Suppressor macrophage (primary cell): ENCODE measurements around the gene PALD1.
A peak's percentile ranks its signal among the peaks of the same experiment; 100 is the strongest.

ENCODE experiments used
- DNase-seq, 4 experiments: peaks; one replicate each; pipeline ENCODE4 v3.0.0-alpha.2; 2020 to 2022
- total RNA-seq, 17 experiments: gene quantifications; one replicate each; lab custom pipeline; 2026; ENCODE audit warnings: mixed read lengths in 6 of 17, inconsistent platforms in 3 of 17; lab: John Stamatoyannopoulos, UW

Gene PALD1
- total RNA-seq: 0.21 to 12.3 (median 3.0) reads per million in 17 experiments

DNA sequence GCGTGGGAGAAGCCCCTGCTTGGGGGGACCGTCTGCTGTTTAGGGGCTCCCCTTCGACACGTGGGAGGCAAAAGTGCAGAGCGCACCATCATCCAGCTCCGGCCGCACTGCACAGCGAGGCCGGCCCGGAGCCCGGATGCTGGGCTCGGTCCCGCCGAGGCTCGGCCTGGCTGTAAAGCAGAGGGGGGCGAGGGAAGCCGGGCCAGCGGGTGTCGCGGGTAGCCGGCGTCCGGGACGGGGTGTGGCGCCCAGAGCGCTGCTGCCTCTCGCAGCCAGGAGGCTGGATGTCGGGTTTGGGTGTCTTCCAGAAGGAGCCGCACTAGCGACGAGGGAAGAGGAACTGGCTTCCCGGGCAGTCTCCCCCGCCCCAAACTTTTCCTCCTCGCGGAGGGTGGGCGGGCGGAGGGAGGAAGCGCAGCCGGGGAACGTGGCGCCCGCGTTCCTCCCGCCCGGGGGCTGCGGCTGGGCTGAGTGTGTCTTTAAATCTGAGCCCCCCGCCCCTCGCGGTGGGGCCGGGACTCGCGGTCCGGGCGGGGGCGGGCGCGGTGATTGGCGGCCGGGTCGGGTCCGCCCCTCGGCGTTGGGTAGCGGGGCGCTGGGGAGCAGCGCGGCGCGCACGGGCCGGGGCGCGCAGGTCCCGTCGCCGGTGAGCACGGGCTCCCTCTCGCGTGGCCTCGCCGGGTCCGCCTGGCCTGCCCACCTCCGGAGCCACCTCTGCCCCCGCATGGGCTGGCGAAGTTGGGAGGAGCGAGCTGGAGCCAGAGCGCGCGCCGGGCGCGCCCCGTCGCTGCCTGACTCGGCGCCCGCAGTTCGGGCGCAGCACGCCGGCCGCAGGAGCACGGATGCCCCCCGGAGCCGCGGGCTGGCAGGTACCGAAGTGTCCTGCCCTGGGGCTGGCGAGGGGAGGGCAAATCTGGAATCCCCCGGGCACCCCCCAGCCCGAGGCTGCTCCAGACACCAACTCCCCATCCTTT, at the start of gene PALD1:
Gene PALD1 (plus strand): TSS at position 577 of the 974 bp plus-strand sequence. CDS start 47,185 bp downstream, outside the sequence.
- DNase-seq: peak; percentile 64 to 86 (median 81)

DNA sequence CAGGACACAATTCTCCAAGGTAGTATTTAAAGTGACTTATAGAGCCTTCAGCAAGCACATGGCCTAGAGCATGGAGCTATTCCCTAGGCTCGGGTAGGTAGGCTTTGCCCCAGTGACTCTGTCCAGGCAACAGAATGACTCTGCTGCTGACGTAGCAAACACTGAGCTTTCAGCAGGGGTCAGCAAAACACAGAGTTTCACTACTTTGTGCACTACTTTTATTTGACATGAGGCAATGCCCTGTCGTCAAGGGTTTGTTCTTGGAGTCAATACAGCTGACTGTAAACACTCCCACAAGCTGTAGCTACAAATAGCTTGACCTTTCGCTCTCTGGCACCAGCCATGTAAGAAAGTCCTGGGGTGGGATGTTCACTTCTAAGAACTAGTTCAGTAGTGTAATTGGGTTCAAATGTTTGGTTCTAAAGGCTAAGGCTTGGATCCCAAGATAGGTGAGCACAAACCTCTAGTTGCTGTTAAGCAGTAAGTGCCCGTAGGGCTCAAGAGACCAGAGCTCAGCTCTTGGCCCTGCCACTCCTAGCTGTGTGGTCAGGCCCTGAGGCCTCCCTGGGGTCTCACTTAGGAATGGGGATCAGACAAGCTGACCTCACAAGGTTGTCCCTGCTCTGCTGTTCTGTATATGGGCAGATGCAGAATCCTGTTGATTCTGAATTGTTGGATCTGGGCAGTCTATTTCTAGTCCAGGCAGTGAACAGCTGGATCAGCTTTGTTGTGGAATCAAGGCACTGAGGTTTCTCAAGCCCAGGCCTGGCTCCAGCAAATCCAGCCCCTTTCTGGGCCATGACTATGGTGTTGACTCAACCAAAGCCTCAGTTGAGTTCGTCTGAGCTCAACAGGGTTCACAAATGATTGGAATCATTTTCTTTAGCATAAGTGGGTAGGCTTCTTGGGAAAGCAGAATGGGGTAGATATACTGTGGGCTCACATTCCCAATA, 47.8 kb upstream of the PALD1 start:
- peak; percentile 65 to 89 (median 74) for DNase-seq

DNA sequence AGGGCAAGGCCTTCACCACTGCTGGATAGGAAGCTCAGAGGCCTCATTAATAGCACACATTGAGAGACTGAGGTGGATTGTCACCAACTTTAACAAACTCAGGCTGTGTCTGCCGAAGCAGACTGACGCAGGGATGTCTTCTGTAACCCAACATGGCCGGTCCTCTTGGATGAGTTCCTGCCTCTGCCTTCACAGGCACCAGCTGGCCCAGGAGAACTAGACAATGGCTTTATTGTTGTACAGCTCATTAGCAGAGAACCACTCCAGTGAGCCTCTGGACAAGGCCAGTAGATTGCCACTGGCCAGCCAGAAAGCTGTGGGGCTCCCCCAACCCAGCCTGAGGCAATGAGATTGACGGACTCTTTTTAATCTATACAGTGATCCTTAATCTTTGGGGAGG, 46.5 kb upstream of the PALD1 start:
- no peak for DNase-seq

DNA sequence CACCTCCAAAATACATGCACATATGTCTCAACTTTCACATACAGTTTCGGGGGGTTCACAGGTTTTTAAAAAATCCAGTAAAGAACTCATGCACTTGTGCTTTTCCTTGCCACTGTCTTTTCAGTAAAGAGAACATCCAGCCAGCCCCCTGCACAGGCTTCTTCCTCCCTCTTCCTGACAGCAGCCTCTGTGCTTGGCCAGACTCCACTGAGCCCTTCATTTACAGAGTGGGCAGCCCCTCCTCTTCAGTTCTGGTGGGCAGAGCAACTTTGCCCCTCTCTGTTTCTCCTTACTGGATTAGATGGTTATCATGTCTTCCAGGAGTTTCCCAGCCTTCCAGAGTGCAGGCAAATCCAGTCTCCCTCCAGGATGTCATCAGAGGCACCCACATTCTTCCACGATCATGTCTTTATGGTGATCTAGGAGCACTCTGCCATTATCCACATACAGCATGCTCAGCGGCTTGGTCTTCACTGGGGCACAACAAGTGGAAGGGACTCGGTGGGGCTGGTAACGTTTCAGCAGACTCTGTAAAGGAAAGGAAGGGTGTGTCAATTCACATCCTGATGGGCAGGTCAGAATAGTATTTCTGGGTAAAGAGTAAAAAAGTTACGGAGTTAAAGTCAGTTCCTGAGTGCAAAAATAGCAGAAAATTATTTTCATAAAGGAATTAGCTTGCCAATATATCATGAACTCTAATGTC, 45.9 kb upstream of the PALD1 start:
- no peak for DNase-seq

DNA sequence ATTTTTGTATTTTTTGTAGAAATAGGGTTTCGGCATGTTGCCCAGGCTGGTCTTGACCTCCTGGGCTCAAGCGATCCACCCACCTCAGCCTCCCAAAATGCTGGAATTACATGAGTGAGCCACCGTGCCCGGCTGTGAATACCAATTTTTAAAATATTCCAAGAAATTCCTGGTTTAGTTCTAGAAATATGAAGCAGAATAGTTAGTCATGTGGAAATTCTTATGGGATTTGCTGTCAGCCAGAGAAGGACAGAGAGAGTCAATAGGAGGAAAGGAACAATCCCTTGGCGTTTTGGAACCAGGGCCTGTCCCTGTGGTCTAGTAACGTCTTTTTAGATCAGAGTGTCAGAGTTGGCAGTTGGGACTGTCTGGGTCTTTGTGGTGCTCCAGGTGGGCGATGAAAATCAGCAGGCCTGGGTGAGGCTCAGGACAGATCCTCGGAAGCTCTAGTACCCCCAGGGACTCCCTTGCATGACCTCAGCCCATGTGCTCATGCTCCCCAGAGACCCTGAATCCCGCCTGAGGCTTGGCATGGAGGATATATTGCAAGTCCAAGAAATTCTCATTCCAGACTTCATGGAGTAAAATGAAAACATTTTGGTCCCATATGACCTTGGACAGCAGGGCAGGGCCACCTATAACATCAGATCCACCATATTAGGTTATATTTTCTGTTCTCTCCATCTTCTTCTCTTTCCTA, 44.8 kb upstream of the PALD1 start:
- no peak for DNase-seq

DNA sequence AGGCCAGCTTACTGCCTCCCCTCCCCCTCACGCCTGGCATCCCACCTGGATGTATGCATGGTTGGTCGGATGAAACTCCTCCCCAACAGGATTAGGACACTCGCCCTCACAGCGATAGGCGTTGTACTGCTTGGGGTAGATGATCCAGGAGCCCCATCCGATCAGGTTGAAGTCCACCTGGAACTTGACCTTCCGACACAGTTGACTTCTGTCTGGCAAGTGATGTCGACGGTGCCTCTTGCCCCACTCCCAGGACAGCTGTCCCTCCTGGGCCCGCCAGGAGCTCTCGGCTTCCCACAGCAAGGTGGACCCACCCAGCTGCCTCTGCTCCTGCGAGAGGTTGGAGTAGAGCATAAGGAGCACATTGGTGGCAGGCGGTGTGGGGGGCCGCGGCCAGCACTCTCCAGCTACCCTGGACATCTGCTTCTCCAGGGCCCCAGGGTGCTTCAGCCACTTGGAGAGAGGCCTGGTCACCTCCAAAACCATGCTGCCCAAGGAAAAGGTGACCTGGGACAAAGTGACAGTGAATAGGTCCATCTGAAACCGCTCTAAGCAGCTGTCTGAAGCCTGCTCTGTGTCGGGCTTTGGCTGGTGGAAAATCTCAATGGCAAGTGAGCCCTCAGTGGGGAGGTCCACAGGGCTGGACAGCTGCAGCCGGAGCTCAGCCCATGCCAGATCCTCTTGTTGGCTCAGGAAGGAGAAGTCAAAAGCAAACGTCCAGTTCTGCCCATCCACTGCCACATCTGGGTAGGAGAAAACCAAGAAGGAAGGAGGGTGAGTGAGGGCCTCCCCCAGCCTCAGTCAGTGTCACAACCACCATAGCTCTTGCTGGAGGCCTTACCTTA, 43.1 kb upstream of the PALD1 start:
- no peak for DNase-seq

DNA sequence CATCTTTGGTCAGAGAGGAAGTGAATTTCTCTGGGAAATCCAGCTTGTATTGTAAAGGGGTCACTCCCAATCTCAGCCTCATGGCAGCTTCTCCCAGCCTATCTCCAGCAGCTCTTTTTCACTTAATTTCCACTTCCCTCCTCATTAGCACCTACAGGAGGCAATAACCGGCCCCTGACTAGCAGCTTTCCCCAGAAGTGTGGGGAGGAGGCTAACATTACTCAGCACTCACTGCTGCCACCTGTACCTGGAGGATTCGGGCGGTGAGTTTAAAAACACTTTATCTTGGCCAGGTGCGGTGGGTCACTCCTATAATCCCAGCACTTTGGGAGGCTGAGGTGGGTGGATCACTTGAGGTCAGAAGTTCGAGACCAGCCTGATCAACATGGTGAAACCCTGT, 40.8 kb upstream of the PALD1 start:
- no peak for DNase-seq

DNA sequence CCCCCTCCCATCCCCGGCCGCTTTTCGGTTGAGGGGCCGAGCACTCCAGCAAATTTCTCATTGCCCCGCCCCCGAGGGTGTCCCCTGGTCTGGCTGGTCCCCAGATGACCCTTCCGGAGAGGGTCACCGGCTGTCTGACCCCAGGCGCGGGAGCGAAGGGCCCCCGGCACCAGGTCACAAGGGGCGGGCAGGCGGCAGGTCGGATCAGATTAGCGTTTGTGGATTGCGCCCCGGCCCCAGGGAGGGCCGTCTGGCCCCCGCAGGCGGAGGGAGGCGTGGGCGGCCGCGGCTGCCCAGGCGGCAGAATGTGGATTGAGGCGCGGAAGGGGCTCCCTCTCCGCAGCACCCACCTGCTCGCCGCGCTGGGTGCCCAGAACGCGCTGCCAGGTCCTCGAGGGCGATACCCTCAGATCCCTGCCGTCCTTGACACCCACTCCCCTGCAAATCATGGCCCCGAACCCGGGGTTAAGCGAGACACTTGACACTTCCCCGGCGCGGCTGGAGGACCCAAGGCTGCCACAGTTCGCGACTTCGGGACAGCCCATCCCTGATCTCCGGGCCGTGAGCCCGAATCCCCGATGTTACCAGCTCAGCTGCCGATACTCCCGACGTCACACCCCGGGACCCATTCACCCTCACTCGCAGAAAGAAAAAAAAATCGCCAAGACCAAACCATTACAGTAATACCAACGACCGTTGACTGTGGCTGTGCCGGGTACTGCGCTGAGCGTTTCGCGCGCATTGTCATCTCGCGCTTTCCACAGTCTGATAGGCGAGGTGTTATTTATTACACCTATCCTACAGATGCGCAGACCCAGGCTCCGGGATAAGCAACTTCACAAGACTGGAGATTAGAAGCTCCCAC, 38.0 kb upstream of the PALD1 start:
- no peak for DNase-seq

DNA sequence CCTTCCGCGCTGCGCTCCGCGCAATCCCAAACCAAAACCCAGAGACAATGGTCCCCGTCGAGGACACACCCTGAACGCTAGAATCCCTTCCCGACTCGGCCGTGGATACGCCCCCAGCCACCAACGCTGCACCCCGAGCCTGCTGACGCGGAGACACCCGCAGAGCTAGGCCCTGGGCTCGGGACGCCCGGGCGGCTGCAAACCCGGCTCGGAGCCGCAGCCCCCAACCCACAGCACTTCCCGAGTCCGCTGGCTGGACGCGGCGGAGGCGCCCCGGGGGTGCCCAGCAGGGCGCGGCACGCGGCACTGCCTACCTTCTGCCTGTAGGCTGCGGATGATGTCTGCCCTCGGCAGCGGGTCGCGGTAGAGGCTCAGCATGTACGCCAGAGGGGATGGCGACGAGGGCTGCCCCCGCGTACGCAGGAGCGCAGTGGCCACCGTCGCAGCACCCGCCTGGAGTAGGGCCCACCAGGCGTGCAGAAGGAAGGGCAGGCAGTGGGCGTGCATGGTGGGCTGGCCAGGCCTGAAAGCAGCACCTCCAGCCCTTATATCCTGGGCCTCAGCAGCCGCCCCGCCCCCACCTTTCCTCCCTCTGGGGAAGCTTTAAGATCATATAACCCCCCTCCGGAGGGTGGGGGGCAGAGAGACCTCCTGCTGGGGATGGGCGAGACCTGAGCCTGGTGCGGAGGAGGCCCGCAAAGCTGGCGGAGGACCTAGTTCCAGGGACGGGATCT, 37.2 kb upstream of the PALD1 start, which contains the start of gene NODAL:
Gene NODAL (minus strand): TSS at position 521 of the 734 bp plus-strand sequence. CDS start 14 bp downstream, at position 507.
- DNase-seq: peak in 1 of 4 experiments; percentile 15

DNA sequence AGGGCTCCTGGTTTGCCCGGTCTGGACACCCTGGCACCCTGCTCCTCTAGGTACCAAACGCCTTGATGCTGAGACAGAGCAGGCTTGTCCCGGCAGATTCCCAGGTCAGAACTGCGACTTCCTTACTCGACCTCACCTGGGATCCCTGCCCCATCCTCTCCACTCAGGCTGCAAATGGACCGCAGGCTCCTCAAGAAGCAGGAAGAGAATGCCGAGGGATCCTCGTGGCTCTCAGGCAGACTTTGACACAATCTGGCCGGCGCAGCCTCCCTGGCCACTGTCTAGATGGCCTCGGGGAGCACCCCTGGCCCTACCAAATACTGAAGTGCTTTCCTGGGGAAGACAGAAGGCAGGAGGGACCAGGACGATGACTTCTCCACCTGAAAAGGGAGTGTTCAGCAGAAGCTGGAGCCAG, 36.7 kb upstream of the PALD1 start:
- DNase-seq: no peak

DNA sequence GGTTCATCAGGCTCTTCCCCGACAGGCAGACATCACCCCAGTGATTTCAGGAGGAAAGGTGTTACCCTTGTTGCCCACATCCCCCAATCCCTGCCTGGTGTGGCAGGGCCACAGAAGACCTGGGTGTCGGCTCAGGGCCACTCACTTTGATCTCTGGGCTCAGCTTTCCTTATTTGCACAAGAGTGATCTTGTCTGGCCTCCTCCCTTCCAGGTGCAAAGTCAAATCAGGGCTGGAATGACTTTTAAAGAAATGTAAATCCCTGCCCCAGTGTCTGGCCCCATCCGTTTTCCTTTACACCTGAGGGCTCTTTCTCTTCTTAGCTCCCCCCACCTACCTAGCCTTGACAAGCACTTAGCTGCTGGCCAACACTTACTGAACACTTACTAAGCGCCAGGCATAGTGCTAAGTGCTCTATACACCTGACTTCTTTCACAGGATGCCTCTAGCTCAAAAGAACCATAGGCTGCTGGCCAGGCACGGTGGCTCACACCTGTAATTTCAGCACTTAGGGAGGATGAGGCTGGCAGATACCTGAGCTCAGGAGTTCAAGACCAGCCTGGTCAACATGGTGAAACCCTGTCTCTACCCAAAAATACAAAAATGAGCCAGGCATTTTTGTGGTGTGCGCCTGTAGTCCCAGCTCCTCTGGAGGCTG, 36.1 kb upstream of the PALD1 start:
- no peak for DNase-seq

DNA sequence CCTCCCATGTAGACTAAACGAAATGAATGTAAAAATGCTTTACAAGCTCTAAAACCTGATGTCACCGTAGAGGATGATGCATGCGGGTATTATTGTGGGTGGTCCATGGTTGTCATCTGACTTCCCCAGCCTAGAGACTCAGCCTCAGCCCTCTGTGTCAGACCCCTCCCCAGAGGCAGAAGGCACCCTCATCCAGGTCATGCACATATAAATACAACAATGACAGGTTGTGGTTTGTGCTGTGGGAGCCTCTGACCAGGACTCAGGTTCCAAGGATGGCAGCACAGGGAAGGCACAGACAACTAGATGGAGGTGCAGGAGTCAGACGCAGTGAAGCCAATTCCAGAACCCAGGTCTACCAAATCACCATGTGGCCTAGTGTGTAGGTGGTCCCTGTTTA, 33.8 kb upstream of the PALD1 start:
- no peak for DNase-seq

DNA sequence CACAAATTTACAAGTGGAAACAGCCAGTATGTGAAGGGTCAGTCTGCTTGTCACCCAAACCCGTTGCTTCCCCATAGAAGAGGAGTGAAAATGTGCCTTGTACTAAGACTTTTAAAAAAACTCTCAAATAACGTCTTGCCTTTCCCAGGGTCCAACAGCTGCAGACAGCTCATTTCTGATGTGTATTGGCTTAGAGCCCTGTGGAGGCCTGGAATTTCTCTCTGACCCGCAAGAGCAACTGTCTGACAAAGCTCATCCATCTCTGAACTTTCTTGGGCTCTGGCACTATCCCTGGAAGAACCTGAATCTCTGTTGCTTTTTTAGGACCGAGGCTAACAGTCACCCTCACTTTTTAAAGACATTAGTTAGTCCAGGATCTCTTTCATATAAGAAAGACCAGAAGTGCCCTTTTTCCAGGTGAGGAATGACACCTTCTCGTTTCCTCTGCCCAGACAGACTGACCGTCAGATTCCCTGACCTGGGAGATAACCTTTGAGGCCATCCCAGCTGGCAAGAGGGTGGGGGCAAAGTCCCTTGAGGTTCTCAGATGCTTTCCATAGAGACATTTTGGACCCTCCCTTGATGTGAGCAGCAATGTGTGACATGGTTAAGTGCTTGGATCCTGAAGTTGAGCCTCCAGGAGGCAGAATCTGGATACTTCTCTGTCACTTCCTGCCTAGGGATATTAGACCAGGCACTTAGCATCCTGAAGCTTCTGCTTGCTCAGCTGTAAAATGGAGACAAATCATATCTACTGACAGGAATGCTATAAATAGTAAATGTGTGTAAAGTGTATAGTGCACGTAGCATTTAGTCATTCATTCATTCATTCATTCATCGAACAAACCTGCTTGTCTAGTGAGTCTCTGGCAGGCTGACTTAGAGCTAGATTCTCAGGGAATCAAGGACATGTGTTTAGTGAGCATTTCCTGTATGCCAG, 32.6 kb upstream of the PALD1 start:
- no peak for DNase-seq

DNA sequence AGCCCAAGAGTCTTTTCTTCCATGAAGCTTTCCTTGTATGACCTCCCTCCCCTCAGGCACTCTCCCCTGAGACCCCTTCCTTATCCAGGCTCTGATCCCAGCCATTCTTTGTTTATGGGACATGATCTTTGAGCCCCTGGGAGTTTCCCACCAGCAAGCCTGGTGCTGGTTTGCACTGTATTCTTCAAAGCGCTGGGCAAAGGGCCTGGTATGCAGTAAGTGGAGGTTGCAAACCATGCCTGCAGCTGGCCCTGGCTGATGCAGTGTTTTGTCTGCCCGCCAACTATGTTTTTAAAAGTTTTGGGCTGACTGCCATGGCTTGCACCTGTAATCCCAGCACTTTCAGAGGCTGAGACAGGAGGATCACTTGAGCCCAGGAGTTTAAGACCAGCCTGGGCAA, 30.3 kb upstream of the PALD1 start:
- DNase-seq: no peak

DNA sequence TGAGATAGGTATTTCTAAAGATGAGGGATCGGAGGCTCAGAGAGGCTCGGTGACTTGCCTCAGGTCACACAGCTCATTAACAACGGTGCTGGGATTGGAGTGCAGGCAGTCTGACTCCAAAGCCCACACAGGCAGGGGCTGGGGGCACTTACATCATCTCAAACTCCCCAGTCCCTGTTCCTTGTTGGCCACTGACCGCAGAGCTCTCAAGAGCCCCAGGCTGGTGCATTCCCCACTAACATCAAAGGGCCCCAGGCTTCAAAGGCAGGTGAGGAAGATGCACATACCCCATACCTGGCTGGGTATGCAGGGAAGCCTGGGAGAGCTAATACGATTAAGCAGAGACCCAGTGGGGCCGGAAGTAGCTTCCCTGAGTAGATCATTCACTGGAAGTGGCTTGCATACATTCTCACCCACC, 23.3 kb upstream of the PALD1 start:
- DNase-seq: no peak

DNA sequence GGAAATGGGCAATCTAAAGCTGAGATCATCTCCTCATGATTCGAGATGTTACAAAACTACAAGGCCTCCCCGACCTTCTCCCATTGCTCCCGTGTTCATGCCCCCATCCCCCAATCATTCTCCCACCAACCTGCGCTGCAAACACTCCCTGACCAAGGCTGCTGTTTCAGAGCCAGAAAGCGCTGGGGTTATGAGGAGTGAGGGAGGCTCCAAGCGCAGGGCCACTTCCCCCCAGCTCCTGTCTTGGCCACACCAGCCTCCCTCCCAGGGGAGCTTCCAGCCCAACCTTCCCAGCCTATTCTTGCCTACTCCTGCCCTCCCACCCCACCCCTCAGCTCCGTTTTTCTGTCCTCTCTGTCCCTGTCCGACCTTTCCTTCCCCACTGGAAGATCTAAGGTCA, 22.4 kb upstream of the PALD1 start:
- DNase-seq: peak in 1 of 4 experiments; percentile 39

DNA sequence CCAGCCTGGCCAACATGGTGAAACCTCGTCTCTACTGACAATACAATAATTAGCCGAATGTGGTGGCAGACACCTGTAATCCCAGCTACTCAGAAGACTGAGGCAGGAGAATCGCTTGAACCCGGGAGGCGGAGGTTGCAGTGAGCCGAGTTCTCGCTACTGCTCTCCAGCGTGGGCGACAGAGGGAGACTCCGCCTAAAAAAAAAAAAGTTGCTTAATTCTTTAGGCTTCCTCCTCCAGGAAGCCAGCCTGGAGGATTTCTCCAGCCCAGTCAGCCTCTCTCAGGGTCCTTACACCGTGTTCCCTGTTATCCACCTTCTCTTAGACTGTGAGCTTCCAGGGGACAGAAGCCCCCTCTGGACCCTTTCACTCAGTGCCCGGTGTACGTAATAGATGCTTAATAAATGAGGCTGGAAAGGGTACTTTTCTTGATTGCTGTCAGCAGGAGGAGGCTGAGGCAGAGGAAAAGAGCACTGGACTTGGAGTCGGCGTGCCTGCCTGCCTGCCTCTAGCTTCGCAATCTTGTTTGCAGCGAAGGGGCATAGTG, 20.7 kb upstream of the PALD1 start:
- peak in 3 of 4 experiments; percentile 55 to 61 (median 57) for DNase-seq
